ENCODE measurements around the gene DACH1.

DACH1 gene

GRCh38 chr13:71828564-71828963 lies 38.4 kb downstream of the DACH1 start:
- H3K9ac ChIP-seq (ENCODE audit: insufficient read length), result no peak overlapping the region
- H3K4me3 ChIP-seq, result no peak overlapping the region
- no peak for DNase-seq (ENCODE audit: low read depth, low spot score)
- H3K27ac ChIP-seq, result no peak overlapping the region
- H3K9me3 ChIP-seq (ENCODE audit: low read depth, low read length), result no peaks in the 10 kb centered on the region
- TF ChIP-seq FOXP2 (optimal IDR thresholded peaks at IDR 0.05; ENCODE audit: control extremely low read depth, extremely low read length, insufficient read depth), result no peak
- TF ChIP-seq POLR2AphosphoS5 (IDR thresholded peaks at IDR 0.05; ENCODE audit: borderline replicate concordance, low read depth, low read length), result no peak
- TF ChIP-seq EZH2 (IDR thresholded peaks at IDR 0.05), result no peak
- H3K36me3 ChIP-seq (ENCODE audit: insufficient read depth, low read length), result no peaks in the 10 kb centered on the region

DNA sequence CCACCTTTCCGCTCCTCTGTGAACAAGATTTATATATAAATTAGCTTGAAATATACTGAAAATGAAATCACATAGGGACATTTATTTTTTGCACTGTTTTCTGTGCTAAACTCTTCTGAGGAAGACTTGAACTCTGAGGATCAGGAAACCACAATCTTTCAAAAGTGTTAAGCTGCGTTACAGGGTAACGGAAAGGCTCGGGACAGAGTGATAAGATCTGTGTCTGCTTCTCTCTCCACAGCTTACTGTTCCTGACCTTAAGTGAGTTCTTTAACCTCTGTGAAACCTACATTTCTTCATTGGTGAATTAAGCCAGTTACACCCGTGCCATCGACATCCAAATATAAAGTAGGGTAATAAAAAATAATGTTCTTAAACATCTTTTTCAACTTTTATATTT lies 38.9 kb downstream of the DACH1 start:
- no peak for DNase-seq (ENCODE audit: low read depth, low spot score)
- no peak for TF ChIP-seq POLR2AphosphoS5 (IDR thresholded peaks at IDR 0.05; ENCODE audit: borderline replicate concordance, low read depth, low read length)
- no peak for TF ChIP-seq EZH2 (IDR thresholded peaks at IDR 0.05)
- no peak for TF ChIP-seq FOXP2 (optimal IDR thresholded peaks at IDR 0.05; ENCODE audit: control extremely low read depth, extremely low read length, insufficient read depth)
- Histone ChIP-seq H3K27ac (no peak overlapping the region), H3K9ac (ENCODE audit: insufficient read length) (no peak overlapping the region), H3K36me3 (ENCODE audit: insufficient read depth, low read length) (no peaks in the 10 kb centered on the region), H3K4me3 (no peak overlapping the region), H3K9me3 (ENCODE audit: low read depth, low read length) (no peaks in the 10 kb centered on the region)

DNA sequence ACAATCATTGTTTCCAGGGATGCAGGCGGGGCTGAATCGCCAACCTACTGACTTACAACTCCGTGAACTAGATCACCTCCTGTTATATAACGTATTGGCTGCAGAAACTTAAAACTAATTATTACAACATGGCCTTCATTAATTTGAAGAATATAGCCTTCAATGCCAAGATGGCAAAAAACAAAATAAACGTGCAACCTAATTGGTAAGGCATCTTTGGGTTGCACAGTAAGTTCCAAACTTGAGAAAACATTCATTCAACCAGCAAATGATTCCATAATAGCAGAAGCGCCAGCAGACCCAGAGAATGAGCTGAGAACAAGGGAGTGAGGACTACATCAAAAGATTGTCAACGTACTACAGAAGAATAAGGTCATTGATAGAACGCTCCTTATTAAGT lies 39.8 kb downstream of the DACH1 start:
- Histone ChIP-seq H3K9me3 (ENCODE audit: low read depth, low read length) (no peaks in the 10 kb centered on the region), H3K4me3 (no peak overlapping the region), H3K27ac (no peak overlapping the region), H3K9ac (ENCODE audit: insufficient read length) (no peak overlapping the region), H3K36me3 (ENCODE audit: insufficient read depth, low read length) (no peaks in the 10 kb centered on the region)
- DNase-seq (ENCODE audit: low read depth, low spot score), result no peak
- TF ChIP-seq FOXP2 (optimal IDR thresholded peaks at IDR 0.05; ENCODE audit: control extremely low read depth, extremely low read length, insufficient read depth), result no peak
- TF ChIP-seq EZH2 (IDR thresholded peaks at IDR 0.05), result no peak
- no peak for TF ChIP-seq POLR2AphosphoS5 (IDR thresholded peaks at IDR 0.05; ENCODE audit: borderline replicate concordance, low read depth, low read length)

- TF ChIP-seq POLR2AphosphoS5 (IDR thresholded peaks at IDR 0.05; ENCODE audit: borderline replicate concordance, low read depth, low read length) (no peak), EZH2 (IDR thresholded peaks at IDR 0.05) (no peak), FOXP2 (optimal IDR thresholded peaks at IDR 0.05; ENCODE audit: control extremely low read depth, extremely low read length, insufficient read depth) (no peak)
- Histone ChIP-seq H3K27ac (no peak overlapping the region), H3K9me3 (ENCODE audit: low read depth, low read length) (no peaks in the 10 kb centered on the region), H3K36me3 (ENCODE audit: insufficient read depth, low read length) (no peaks in the 10 kb centered on the region), H3K9ac (ENCODE audit: insufficient read length) (no peak overlapping the region), H3K4me3 (no peak overlapping the region)
- no peak for DNase-seq (ENCODE audit: low read depth, low spot score)
These were observed 46.3 kb downstream of the DACH1 start for GRCh38 chr13:71820699-71821098.

DNA sequence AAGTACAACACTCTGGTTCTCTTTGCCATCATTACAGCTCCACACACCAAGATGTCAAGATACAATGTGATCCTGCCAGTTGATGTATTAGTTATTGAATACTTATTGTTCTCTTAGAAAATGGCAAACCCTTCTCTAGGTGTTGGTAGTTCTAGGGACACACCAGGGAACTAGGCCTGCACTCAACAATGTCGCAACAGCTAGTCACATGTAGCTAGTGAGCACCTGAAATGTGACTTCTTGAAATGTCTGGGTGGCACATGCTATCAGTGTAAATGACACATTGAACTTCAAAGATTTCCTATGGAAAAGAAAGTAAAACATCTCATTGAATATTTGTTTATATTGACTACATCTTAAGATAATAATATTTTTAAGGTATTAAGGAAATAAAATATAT lies 49.7 kb downstream of the DACH1 start:
- TF ChIP-seq POLR2AphosphoS5 (IDR thresholded peaks at IDR 0.05; ENCODE audit: borderline replicate concordance, low read depth, low read length) (no peak), EZH2 (IDR thresholded peaks at IDR 0.05) (no peak), FOXP2 (optimal IDR thresholded peaks at IDR 0.05; ENCODE audit: control extremely low read depth, extremely low read length, insufficient read depth) (no peak)
- no peak overlapping the region for H3K27ac ChIP-seq
- H3K9me3 ChIP-seq (ENCODE audit: low read depth, low read length), result no peaks in the 10 kb centered on the region
- no peaks in the 10 kb centered on the region for H3K36me3 ChIP-seq (ENCODE audit: insufficient read depth, low read length)
- no peak overlapping the region for H3K4me3 ChIP-seq
- H3K9ac ChIP-seq (ENCODE audit: insufficient read length), result no peak overlapping the region
- no peak for DNase-seq (ENCODE audit: low read depth, low spot score)

DNA sequence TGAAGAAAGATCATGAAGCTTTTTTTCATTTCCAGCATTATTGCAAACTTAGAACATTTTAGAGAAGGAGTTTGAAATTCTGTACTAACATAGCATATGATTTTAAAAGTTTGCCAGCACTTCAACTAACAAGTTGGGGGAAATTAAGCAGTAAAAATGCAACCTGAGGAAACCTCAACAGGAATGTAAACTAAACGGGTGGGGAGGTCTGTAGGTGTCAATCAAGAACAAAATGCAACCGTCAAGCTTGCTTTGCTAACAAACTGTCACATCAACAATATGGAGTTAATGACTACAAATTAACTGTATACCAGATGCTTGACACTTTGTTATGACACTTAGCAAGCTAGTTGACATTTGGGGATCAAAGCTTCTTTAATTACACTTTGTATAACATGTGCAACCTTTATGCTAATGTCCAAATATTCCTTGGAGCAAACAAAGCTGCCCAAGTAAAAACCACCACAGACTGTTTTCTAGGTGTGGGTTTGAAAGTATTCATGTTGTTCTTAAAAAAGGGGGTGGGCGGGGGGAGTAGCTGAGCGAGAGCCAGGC lies 52.1 kb downstream of the DACH1 start:
- Histone ChIP-seq H3K9me3 (ENCODE audit: low read depth, low read length) (no peaks in the 10 kb centered on the region), H3K36me3 (ENCODE audit: insufficient read depth, low read length) (no peaks in the 10 kb centered on the region), H3K4me3 (no peak overlapping the region), H3K27ac (no peak overlapping the region), H3K9ac (ENCODE audit: insufficient read length) (no peak overlapping the region)
- TF ChIP-seq POLR2AphosphoS5 (IDR thresholded peaks at IDR 0.05; ENCODE audit: borderline replicate concordance, low read depth, low read length), result no peak
- no peak for TF ChIP-seq FOXP2 (optimal IDR thresholded peaks at IDR 0.05; ENCODE audit: control extremely low read depth, extremely low read length, insufficient read depth)
- no peak for TF ChIP-seq EZH2 (IDR thresholded peaks at IDR 0.05)
- DNase-seq (ENCODE audit: low read depth, low spot score), result no peak

DNA sequence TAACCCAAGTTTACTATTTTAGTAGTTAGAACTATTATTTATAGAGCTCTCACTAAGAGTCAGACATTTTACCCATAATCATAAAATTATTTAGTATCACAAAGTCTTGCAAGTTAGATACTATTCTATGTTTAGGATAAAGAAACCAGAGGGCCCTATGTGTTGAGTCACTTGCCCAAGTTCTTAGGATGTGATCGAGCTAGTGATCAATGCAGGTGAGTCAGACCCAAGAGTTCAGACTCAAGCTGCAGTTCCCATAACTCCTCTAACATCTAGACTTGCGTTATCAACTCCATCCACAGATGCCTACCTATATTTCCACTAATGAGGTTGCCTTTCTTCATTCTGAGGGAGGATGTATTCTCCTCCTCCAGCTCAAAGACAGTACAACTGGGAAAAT lies 53.8 kb downstream of the DACH1 start:
- Histone ChIP-seq H3K9ac (ENCODE audit: insufficient read length) (no peak overlapping the region), H3K9me3 (ENCODE audit: low read depth, low read length) (no peaks in the 10 kb centered on the region), H3K4me3 (no peak overlapping the region), H3K36me3 (ENCODE audit: insufficient read depth, low read length) (no peaks in the 10 kb centered on the region), H3K27ac (no peak overlapping the region)
- TF ChIP-seq FOXP2 (optimal IDR thresholded peaks at IDR 0.05; ENCODE audit: control extremely low read depth, extremely low read length, insufficient read depth) (no peak), EZH2 (IDR thresholded peaks at IDR 0.05) (no peak), POLR2AphosphoS5 (IDR thresholded peaks at IDR 0.05; ENCODE audit: borderline replicate concordance, low read depth, low read length) (no peak)
- DNase-seq (ENCODE audit: low read depth, low spot score), result no peak

- Histone ChIP-seq H3K9me3 (ENCODE audit: low read depth, low read length) (no peaks in the 10 kb centered on the region), H3K36me3 (ENCODE audit: insufficient read depth, low read length) (no peaks in the 10 kb centered on the region), H3K27ac (no peak overlapping the region), H3K4me3 (no peak overlapping the region), H3K9ac (ENCODE audit: insufficient read length) (no peak overlapping the region)
- no peak for DNase-seq (ENCODE audit: low read depth, low spot score)
- no peak for TF ChIP-seq FOXP2 (optimal IDR thresholded peaks at IDR 0.05; ENCODE audit: control extremely low read depth, extremely low read length, insufficient read depth)
- no peak for TF ChIP-seq POLR2AphosphoS5 (IDR thresholded peaks at IDR 0.05; ENCODE audit: borderline replicate concordance, low read depth, low read length)
- no peak for TF ChIP-seq EZH2 (IDR thresholded peaks at IDR 0.05)
These were observed 55.7 kb downstream of the DACH1 start for GRCh38 chr13:71811344-71811743.

DNA sequence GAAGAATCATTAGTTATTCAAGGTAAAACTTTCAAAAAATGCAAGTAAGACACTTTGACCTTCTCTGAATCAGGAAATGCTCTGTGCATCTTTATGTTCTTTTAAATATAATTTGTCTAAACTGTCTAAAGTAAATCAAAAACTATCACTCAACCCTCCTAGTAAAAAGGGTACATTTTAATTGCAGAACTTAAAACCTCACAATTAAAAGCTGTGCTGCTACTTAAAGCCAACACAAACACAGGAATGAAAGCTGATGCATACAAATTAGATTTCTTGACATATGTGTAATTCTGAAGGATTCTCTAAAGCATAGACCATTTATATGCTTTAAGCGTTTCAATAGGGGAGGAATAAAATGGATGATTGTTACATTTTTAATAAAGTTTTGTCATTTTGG lies 58.3 kb downstream of the DACH1 start:
- no peak overlapping the region for H3K9ac ChIP-seq (ENCODE audit: insufficient read length)
- no peak overlapping the region for H3K4me3 ChIP-seq
- no peak for DNase-seq (ENCODE audit: low read depth, low spot score)
- TF ChIP-seq POLR2AphosphoS5 (IDR thresholded peaks at IDR 0.05; ENCODE audit: borderline replicate concordance, low read depth, low read length), result no peak
- no peak for TF ChIP-seq FOXP2 (optimal IDR thresholded peaks at IDR 0.05; ENCODE audit: control extremely low read depth, extremely low read length, insufficient read depth)
- TF ChIP-seq EZH2 (IDR thresholded peaks at IDR 0.05), result no peak
- no peaks in the 10 kb centered on the region for H3K36me3 ChIP-seq (ENCODE audit: insufficient read depth, low read length)
- H3K9me3 ChIP-seq (ENCODE audit: low read depth, low read length), result no peaks in the 10 kb centered on the region
- no peak overlapping the region for H3K27ac ChIP-seq
